Testis (tissue), 3 donors: Measurements from ENCODE around the gene AGAP1. TPM values are rescaled to one million over a fixed set of nuclear protein-coding genes. Genes with fewer than 3 reads are reported as not detected.

ENCODE experiments used
- DNase-seq: peaks from one replicate; pipeline ENCODE4 v3.0.0-alpha.2; 2019
- H3K27ac ChIP-seq, 2 donors: fragments of 200-600 bp; sonication (generic); one replicate each; pipeline ENCODE4 v1.5.1; 2019
- H3K27me3 ChIP-seq: fragments of 200-600 bp; sonication (generic); one replicate; pipeline ENCODE4 v1.5.1; 2019
- H3K36me3 ChIP-seq: fragments of 200-600 bp; sonication (generic); one replicate; pipeline ENCODE4 v1.5.1; 2017; ENCODE audit warnings: low read depth; ENCODE audit errors: missing control alignments
- H3K4me1 ChIP-seq: fragments of 200-600 bp; sonication (generic); one replicate; pipeline ENCODE4 v1.5.1; 2019
- H3K4me3 ChIP-seq, 2 donors: fragments of 200-600 bp; sonication (generic); one replicate each; pipeline ENCODE4 v1.5.1; 2017 to 2019
- H3K9me3 ChIP-seq: fragments of 200-600 bp; sonication (generic); one replicate; pipeline ENCODE4 v1.5.1; 2017
- POLR2A ChIP-seq: fragments of 450-650 bp; IDR thresholded peaks from one replicate; pipeline ENCODE4 v1.6.1; 2017; ENCODE audit warnings: antibody characterized with exemption, mild to moderate bottlenecking, moderate library complexity
- WGBS, 2 donors: methylation state at CpG; one replicate each; pipeline ENCODE4 v1.1.5; 2018; 5-methylcytosine and 5-hydroxymethylcytosine counted together
- intact Hi-C: fragments of 100-400 bp; cut with DNase I; formaldehyde crosslinking; loops from one replicate; pipeline ENCODE4 v1.15.1; 2023; ENCODE audit warnings: low total_unique reads
- polyA plus RNA-seq: library from polyadenylated mRNA; stranded (reverse); fragments of 350-450 nt; fragmentation: Illumina TruSeq; extraction: RNeasy Lipid Tissue Mini Kit (QIAGEN cat#74804); gene quantifications from one replicate; pipeline ENCODE4 v1.2.3, GENCODE V29; 2014; ENCODE audit warnings: low read depth, low replicate concordance; ENCODE audit not compliant: insufficient read depth
- total RNA-seq, 2 donors: library from RNA; depleted of rRNA; stranded (reverse); fragments of >200 nt; gene quantifications; one replicate each; pipeline ENCODE4 v1.2.3, GENCODE V29; 2016
- TF ChIP-seq, protein P1 (sequence below), 3 experiments: fragments of 450-650 bp in 2 of 3; fragments of 200-600 bp in 1 of 3; sonication (generic) in 1 of 3; IDR thresholded peaks; one replicate each; pipeline ENCODE4 v1.5.1; 2016 to 2019; ENCODE audit warnings: antibody characterized with exemption in 3 of 3, mild to moderate bottlenecking in 2 of 3, moderate library complexity in 1 of 3

Gene AGAP1
- total and polyA plus RNA-seq, 3 donors from 2014 or later = 21.4 to 45.5 (median 40.7) TPM

DNA sequence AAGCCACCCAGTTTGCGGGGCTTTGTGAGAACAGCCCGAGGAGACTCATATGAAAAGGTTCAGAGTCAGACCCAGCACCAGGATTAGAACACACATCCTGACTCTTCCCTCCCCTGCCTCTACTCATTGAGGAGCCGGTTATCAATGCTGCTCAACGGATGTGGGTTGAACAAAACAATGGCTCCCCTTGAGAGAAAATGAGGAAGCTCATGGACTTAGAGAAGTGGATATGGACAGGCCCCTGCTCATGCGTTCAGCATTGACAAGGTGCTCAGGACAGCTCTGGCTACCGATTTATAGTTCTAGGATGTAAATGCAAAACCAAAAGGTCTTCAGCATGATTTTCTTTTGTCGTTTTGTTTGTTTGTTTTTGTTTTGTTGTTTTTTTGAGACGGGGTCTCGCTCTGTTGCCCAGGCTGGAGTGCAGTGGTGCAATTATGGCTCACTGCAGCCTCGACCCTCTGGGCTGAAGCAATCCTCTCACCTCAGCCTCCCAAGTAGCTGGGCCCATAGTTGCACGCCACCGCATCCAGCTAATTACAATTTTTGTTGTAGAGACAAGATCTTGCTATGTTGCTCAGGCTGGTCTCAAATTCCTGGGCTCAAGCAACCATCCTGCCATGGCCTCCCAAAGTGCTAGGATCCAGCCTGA is 32.0 kb upstream of the AGAP1 start:
- Histone ChIP-seq H3K4me1 (peaks cover 5% of the 10 kb centered on the region), H3K36me3 (no peaks in the 10 kb centered on the region), H3K9me3 (no peaks in the 10 kb centered on the region), H3K4me3 (no peak overlapping the region), H3K27me3 (no peaks in the 10 kb centered on the region), H3K27ac (no peak overlapping the region)
- DNase-seq = no peak
- TF ChIP-seq, protein P1, sequence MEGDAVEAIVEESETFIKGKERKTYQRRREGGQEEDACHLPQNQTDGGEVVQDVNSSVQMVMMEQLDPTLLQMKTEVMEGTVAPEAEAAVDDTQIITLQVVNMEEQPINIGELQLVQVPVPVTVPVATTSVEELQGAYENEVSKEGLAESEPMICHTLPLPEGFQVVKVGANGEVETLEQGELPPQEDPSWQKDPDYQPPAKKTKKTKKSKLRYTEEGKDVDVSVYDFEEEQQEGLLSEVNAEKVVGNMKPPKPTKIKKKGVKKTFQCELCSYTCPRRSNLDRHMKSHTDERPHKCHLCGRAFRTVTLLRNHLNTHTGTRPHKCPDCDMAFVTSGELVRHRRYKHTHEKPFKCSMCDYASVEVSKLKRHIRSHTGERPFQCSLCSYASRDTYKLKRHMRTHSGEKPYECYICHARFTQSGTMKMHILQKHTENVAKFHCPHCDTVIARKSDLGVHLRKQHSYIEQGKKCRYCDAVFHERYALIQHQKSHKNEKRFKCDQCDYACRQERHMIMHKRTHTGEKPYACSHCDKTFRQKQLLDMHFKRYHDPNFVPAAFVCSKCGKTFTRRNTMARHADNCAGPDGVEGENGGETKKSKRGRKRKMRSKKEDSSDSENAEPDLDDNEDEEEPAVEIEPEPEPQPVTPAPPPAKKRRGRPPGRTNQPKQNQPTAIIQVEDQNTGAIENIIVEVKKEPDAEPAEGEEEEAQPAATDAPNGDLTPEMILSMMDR (IDR thresholded peaks at IDR 0.05) = no peak
- no peak for TF ChIP-seq POLR2A
- intact Hi-C loops = no loop called here
- WGBS, 2 donors = 95 to 97% methylated on average over 9 to 12 of the region's 12 CpGs

DNA sequence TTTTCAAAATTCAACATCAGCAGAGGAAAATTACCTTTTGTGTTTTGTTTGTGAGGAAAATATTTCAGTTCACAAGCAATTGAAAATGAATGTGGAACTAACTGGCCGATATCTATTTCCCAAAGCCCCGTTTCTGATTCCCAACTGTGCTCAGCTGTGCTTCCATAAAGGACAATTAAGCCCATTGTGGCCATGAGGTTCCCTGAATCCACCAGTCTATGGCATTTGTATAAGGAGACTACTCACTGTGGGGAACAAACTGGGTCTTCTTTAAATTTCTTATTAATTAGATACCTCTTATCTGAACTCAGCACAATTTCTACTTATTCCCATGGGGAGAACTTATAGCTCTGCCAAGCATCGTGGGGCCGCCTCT is 31.4 kb upstream of the AGAP1 start:
- intact Hi-C loops = no loop called here
- H3K9me3 ChIP-seq = no peaks in the 10 kb centered on the region
- no peaks in the 10 kb centered on the region for H3K27me3 ChIP-seq
- no peak for TF ChIP-seq POLR2A
- TF ChIP-seq, protein P1 (IDR thresholded peaks at IDR 0.05) = no peak
- no peak overlapping the region for H3K4me3 ChIP-seq
- 88 to 90% methylated on average over 4 of the region's 4 CpGs for WGBS, 2 donors
- no peak for DNase-seq
- H3K27ac ChIP-seq = no peak overlapping the region
- H3K4me1 ChIP-seq = peaks cover 5% of the 10 kb centered on the region
- no peaks in the 10 kb centered on the region for H3K36me3 ChIP-seq

DNA sequence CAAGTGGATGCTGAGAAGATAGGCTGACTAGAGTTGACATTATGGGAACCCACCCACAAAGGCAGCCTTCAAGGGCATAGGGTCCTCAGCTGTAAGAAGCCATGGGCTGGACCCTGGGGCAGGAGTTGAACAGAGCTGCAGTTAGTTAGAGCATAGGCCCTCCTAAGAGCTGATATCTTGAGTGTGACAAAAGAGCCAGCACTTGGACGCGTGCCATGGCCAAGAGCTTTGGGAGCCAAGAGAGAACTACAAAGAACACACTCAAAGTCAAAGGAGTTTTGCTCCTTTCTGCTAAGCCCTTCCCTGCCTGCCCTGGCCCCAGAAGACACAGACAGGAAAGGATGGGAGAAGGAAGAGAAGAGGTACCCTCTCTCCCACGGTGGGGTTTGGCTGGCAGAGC is 29.9 kb upstream of the AGAP1 start:
- Histone ChIP-seq H3K36me3 (no peaks in the 10 kb centered on the region), H3K4me1 (no peaks in the 10 kb centered on the region), H3K4me3 (no peak overlapping the region), H3K27ac (no peak overlapping the region), H3K27me3 (no peaks in the 10 kb centered on the region), H3K9me3 (no peaks in the 10 kb centered on the region)
- TF ChIP-seq POLR2A = no peak
- TF ChIP-seq, protein P1 (IDR thresholded peaks at IDR 0.05) = no peak
- intact Hi-C loops = no loop called here
- WGBS, 2 donors = 59 to 67% methylated on average over 3 of the region's 3 CpGs
- DNase-seq = peak; percentile 69

DNA sequence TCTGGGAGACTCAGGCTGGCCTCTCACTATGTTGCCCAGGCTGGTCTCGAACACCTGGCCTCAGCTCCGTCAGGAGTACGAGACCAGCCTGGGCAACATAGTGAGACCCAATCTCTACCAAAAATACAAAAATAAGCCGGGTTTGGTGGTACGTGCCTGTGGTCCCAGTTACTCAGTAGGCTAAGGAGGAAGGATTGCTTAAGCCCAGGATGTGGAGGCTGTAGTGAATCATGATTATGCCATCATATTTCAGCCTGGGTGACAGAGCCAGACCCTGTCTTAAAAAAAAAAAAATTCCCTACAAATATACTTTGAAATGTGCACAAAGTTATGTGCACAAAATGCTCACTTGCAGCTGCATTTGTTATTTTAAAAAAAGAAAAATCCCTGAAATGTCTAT is 26.3 kb upstream of the AGAP1 start:
- Histone ChIP-seq H3K27ac (no peak overlapping the region), H3K27me3 (no peaks in the 10 kb centered on the region), H3K36me3 (no peaks in the 10 kb centered on the region), H3K9me3 (no peaks in the 10 kb centered on the region), H3K4me3 (no peak overlapping the region), H3K4me1 (no peaks in the 10 kb centered on the region)
- WGBS, 2 donors = 95 to 96% methylated on average over 5 of the region's 5 CpGs
- no peak for TF ChIP-seq POLR2A
- TF ChIP-seq, protein P1 (IDR thresholded peaks at IDR 0.05) = no peak
- intact Hi-C loops = no loop called here
- DNase-seq = no peak

DNA sequence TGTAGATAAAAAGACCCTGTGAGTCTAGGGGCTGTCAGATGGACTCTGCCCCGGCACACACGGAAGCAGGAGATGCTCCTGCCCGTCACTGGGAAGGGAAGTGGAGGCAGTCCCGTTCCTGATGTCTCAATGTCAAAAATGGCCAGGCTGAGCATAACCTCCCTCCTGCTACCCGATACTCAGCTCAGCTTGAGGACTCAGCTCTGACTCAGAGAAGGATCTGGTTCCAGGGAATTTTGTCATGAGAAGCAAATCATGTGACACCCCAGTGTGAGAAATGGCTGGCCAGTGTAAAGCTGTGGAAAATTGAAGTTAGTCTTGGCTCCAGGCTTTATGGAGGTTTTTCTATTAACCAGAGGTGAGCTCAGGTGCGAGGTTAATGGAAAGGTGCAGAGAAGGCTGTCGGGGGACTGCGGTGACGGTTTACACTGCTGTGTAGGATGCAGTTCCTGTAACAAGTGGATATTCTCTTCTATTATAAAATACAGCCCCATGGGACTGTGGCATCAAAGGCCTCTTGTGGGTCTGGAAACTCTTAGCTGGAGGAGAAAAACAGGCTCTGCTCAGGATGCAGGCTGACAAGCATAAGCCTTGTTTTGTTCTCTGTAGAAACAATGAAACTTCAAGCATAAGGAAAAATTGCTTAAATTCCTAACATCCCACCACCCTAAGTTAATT is 24.7 kb upstream of the AGAP1 start:
- DNase-seq = no peak
- intact Hi-C loops = no loop called here
- Histone ChIP-seq H3K4me3 (no peak overlapping the region), H3K9me3 (no peaks in the 10 kb centered on the region), H3K36me3 (no peaks in the 10 kb centered on the region), H3K27me3 (no peaks in the 10 kb centered on the region), H3K4me1 (no peaks in the 10 kb centered on the region), H3K27ac (no peak overlapping the region)
- TF ChIP-seq, protein P1 (IDR thresholded peaks at IDR 0.05) = no peak
- TF ChIP-seq POLR2A = no peak
- 59 to 69% methylated on average over 9 of the region's 9 CpGs for WGBS, 2 donors
